ENCODE measurements around the gene JAG2. TPM values are rescaled to one million over a fixed set of nuclear protein-coding genes. Genes with fewer than 3 reads are reported as not detected.

The JAG2 gene
- total and polyA plus RNA-seq, 7 donors, result 10.6 to 34.0 (median 25.9) TPM

- DNase-seq (peak; percentile 73 to 79), ATAC-seq (peak; percentile 54 to 68 (median 66))
- no peaks in the 10 kb centered on the region for H3K36me3 ChIP-seq (ENCODE audit: insufficient read depth in 1 of 2, low read depth in 1 of 2)
- H3K27me3 ChIP-seq (ENCODE audit: insufficient read depth in 3 of 3, low read length in 2 of 3), result no peaks in the 10 kb centered on the region
- H3K27ac ChIP-seq, result peak overlapping the region; percentile 89
- no peak for TF ChIP-seq CTCF (IDR thresholded peaks at IDR 0.05)
- intact Hi-C loops (cut with DNase I), result no loop called here
- H3K4me1 ChIP-seq, result peaks cover 28% of the 10 kb centered on the region
- H3K9me3 ChIP-seq, result no peaks in the 10 kb centered on the region
- WGBS, 3 donors, result 19 to 23% (median 20%) methylated on average over 11 of the region's 11 CpGs
- H3K4me3 ChIP-seq, result peak overlapping the region; percentile 46
Observed at GRCh38 chr14:105177082-105177481, 8.5 kb upstream of the JAG2 start.

- no peak for DNase-seq
- Histone ChIP-seq H3K4me1 (peaks cover 30% of the 10 kb centered on the region), H3K9me3 (no peaks in the 10 kb centered on the region), H3K27me3 (ENCODE audit: insufficient read depth in 3 of 3, low read length in 2 of 3) (no peaks in the 10 kb centered on the region), H3K36me3 (ENCODE audit: insufficient read depth in 1 of 2, low read depth in 1 of 2) (no peaks in the 10 kb centered on the region), H3K4me3 (peak overlapping the region; percentile 46), H3K27ac (peak overlapping the region; percentile 89)
- no peak for TF ChIP-seq CTCF (IDR thresholded peaks at IDR 0.05)
- peak; percentile 33 to 38 (median 34) for ATAC-seq
- intact Hi-C loops (cut with DNase I), result no loop called here
- 52 to 67% (median 57%) methylated on average over 15 of the region's 15 CpGs for WGBS, 3 donors
Observed at GRCh38 chr14:105176513-105176912, 7.9 kb upstream of the JAG2 start.

- TF ChIP-seq CTCF (IDR thresholded peaks at IDR 0.05), result no peak
- H3K27me3 ChIP-seq (ENCODE audit: insufficient read depth in 3 of 3, low read length in 2 of 3), result no peaks in the 10 kb centered on the region
- no peaks in the 10 kb centered on the region for H3K9me3 ChIP-seq
- ATAC-seq, result no peak
- H3K4me1 ChIP-seq, result peaks cover 49% of the 10 kb centered on the region
- H3K27ac ChIP-seq, result no peak overlapping the region
- no peak overlapping the region for H3K4me3 ChIP-seq
- 71 to 78% (median 77%) methylated on average over 25 to 32 of the region's 32 CpGs for WGBS, 3 donors
- no peak for DNase-seq
- intact Hi-C loops (cut with DNase I), result no loop called here
- no peaks in the 10 kb centered on the region for H3K36me3 ChIP-seq (ENCODE audit: insufficient read depth in 1 of 2, low read depth in 1 of 2)
Observed at GRCh38 chr14:105173901-105174894, 5.6 kb upstream of the JAG2 start.

- intact Hi-C loops (cut with DNase I), result no loop called here
- WGBS, 3 donors, result 96% methylated on average over 13 of the region's 13 CpGs
- DNase-seq (no peak), ATAC-seq (no peak)
- no peak for TF ChIP-seq CTCF (IDR thresholded peaks at IDR 0.05)
- no peaks in the 10 kb centered on the region for H3K27me3 ChIP-seq (ENCODE audit: insufficient read depth in 3 of 3, low read length in 2 of 3)
- no peaks in the 10 kb centered on the region for H3K9me3 ChIP-seq
- H3K4me3 ChIP-seq, result no peak overlapping the region
- H3K4me1 ChIP-seq, result peaks cover 52% of the 10 kb centered on the region
- no peaks in the 10 kb centered on the region for H3K36me3 ChIP-seq (ENCODE audit: insufficient read depth in 1 of 2, low read depth in 1 of 2)
- no peak overlapping the region for H3K27ac ChIP-seq
Observed at GRCh38 chr14:105173145-105173544, 4.6 kb upstream of the JAG2 start.
